ENCODE data around the gene GMCL1.
"Not testable (repeated sequence)": the region's sequence is repeated elsewhere in the genome, so short reads cannot be mapped to it uniquely, and the experiment has no call there.

Gene GMCL1, protein sequence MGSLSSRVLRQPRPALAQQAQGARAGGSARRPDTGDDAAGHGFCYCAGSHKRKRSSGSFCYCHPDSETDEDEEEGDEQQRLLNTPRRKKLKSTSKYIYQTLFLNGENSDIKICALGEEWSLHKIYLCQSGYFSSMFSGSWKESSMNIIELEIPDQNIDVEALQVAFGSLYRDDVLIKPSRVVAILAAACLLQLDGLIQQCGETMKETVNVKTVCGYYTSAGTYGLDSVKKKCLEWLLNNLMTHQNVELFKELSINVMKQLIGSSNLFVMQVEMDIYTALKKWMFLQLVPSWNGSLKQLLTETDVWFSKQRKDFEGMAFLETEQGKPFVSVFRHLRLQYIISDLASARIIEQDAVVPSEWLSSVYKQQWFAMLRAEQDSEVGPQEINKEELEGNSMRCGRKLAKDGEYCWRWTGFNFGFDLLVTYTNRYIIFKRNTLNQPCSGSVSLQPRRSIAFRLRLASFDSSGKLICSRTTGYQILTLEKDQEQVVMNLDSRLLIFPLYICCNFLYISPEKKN

DNA sequence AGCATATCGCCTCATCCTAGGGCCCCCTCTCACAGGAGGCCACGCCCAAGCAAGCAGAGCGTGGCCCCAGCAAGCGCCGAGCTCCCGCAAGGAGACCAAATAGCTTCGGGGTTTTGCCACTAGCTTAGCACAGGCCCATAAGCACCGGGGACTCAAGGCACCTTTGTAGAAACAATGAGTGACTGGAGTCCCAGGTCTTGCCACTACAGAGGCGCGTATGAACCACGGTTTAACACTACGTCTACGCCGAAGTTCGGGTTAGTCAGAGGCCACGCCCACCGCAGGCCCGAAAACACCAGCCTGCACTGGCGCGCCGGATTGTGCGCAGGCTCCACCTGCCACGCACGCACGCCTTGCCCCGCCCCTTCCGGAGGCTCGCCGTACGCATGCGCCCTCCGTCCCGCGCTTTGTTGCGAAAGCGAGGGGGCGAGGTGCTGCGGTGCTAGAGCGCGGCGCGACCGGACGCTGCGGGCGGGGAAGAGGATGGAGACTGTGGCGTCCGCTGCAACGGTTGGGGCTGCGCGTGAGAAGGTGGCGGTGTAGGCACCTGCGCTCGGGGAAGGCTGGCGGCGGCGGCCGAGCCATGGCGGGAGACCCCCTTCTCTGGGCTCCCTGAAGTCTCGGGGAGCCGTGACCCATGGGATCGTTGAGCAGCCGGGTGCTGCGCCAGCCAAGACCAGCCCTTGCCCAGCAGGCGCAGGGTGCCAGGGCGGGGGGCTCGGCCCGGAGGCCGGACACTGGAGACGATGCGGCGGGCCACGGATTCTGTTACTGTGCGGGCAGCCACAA, at the start of gene GMCL1:
GMCL1 (plus strand) TSS at position 405 of the 789 bp plus-strand sequence; CDS start at position 638, 233 bp downstream.
- peak; percentile 98 for DNase-seq

DNA sequence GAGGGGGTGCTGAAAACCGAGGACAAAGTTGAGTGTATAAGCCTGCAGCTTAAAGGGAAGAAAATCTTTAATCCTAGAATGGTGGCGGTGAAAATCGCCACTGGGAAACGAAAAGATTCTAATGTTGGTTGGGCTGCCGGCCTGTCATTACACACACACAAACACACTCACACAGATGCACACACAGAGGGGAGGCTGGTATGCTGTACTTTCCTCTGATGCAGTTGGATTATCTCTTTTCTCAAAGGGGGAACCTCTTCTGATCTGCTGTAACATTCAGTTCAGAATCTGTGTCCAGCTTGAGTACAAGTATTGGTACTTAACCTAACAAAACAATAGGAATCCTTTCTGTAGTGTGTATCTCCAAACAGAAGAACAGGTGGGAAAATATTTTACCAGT, 48.5 kb upstream of the GMCL1 start:
- no peak for DNase-seq

DNA sequence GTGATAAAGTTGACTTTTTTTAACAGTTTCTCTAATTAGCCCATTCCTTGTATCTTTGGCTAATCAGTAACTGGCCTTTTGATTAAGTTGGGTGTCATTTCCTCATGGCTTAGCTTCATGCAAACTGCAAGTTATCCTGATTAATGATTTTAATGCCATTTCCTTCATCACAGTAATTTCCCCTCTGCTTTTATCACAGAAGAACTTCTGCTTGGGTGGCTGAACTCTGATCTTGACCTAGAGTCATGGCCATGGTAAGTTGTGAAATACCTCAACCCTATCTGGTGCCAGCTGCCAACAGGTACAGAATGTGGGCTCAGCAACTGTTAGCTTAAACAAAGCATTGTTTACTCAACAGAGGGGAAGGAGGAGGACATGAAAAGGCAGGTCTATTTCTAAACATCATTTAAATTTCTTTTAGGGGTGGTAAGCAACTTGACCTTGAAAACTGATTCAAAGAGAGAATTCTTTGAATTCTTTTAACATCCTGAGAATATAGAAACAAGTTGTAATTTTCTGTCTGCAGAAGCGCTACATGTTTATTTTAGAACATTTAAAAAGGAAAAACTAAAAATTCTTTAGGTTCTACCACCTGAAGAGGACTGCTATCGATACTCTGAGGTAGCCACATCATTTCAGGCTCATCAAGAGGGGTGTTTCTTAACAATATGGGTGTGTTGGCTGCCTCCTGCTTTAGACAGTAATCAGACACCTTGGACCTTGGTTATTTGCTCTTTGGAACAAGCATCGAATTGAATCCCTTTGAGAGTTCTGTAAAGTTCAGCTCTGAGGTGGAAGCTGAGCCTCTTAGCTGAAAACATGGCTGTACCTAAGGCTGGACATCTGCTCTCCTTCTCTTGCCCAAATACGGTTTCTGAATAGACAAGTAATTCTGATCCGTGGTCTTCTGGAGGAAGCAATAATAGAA, 47.9 kb upstream of the GMCL1 start:
- DNase-seq = no peak

- no peak for DNase-seq
Measured at GRCh38 chr2:69784228-69784627, 45.2 kb upstream of the GMCL1 start.

DNA sequence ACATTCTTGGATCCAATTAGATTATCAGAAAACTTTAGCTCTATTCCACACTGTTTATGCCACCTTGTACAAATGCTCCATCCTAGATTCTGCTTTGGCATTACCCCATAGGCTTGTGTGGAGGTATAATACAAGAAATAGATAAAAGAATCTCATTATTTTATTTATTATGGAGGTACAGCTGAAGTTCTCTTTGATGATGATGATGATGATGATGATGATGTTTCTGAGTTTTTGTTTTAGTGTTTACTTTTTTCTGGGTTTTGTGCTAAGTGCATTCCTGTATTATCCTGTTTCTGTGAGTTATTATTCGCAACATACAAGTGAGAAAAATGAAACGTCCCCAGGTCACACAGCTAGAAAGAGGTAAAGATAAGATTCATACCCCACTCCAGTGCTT, 44.1 kb upstream of the GMCL1 start:
- no peak for DNase-seq

GRCh38 chr2:69786052-69786560, 43.4 kb upstream of the GMCL1 start:
- no peak for DNase-seq

DNA sequence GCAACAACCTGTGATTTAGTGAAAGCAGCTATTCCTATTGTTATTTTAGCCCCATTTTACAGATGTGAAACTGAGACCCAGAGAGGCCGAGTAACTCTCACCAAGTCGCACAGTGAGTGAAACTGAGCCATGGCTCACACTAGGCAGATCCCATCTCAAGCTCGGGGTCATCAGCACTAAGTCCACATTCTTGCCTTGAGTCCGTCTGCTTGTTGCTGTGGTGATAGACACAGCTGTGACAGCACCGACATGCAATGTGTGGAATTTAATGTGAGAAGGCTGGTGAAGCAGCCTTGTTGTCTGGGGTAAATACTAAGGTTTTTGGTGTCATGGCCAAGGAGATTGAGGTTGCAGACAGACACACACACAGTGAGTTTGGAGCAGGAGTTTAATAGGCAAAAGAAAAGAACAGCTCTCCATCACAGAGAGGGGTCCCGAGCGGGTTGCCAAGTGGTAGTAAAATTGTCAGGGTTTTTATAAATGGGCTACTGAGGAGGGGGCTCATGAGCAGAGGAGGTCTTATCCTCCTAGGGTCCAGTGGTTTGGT, 40.2 kb upstream of the GMCL1 start:
- DNase-seq = peak; percentile 57

GRCh38 chr2:69789772-69790600, 39.5 kb upstream of the GMCL1 start:
- peak; percentile 45 for DNase-seq

DNA sequence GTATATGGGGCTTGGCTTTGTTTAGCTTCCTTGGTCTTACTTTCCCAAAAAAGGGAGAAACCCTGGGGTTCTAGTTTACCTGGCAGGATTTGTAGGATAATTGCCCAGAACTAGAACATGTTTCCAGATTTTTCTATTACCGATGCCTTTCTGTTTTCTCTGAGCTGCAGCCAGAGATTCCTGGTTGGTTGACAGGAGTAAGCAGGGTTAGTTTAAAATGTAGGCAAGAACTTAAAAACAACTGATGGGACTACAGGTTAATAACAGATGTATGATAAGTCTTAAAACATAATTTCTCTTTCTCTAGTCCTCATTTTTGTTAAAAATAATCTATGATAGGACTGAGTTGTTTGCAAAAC, 38.9 kb upstream of the GMCL1 start:
- DNase-seq = no peak

- no peak for DNase-seq
Measured at GRCh38 chr2:69791045-69791444, 38.4 kb upstream of the GMCL1 start.

DNA sequence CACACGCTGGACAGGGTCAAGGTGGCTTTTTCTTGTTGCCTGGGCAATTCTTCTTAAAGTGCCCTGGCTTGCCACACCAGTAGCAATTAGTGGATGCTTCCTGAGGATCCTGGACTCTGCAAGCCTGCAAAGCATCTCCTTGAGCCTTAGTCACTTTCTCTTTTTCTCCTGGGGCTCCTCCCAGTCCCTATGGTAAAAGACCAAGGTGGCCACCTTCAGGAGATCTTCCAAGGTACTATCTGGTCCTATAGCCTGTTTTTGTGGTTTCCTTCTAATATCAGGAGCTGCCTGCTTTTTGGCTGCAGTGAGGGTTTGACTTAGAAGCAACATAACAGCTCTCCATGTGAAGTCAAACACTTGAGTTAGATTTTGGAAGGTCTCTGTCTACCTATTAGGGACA, 33.3 kb upstream of the GMCL1 start:
- no peak for DNase-seq

- no peak for DNase-seq
Measured at GRCh38 chr2:69797235-69797634, 32.2 kb upstream of the GMCL1 start.

- DNase-seq = no peak
Measured at GRCh38 chr2:69797836-69798289, 31.6 kb upstream of the GMCL1 start.

DNA sequence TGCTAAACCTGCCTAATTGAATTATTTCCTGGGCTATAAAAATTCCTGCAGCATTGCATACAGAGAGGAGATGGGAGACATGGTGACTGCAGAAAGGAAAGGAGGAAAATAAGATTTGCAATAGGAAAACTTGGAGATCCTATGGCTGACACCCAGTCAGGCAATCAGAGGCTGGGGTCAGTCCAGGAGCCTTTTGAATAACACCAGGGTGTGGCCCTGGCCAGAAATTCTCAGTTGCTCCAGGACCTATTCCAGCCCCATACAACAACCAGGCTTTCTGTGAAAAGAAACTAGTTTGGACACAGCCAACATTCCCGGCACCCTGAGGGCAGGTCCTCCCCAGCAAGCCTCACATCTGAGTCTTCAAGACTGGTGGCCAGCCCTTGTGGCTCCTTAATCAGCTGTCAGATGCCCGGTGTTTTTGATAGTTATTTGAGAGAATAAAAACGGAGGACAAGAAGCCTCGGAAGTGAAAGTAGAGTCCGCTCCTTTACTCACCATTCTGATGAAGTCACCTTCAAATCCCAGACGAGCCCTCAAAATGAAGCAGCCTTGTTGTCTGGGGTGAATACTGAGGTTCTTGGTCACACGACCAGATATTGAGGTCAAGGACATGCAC, 31.1 kb upstream of the GMCL1 start:
- peak; percentile 39 for DNase-seq

DNA sequence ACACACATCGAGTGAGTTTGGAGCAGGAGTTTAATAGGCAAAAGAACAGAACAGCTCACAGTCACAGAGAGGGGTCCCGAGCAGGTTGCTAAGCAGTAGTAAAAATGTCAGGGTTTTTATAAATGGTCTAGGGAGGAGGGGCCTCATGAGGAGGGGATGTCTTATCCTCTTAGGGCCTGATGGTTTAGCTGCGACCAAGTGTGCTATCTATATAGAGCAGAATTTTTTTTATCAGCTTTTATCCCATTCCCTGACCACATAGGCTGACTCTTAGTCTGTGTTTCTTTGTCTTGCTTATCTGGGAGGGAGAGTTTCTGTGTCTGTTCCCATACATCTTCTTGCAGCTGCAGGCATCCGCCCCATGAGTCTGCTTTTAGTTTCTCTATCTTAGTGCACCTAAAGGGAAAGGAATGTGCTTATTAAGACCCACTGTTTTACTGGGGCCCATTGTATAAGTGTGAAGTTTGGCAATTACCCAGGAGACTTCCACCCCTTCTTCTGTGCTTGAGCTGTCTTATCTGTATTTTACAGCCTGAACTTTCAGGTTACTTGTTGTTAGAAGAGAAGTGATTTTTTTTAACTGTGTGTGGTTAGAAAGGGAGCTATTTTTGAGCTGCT, 30.4 kb upstream of the GMCL1 start:
- DNase-seq = no peak

DNA sequence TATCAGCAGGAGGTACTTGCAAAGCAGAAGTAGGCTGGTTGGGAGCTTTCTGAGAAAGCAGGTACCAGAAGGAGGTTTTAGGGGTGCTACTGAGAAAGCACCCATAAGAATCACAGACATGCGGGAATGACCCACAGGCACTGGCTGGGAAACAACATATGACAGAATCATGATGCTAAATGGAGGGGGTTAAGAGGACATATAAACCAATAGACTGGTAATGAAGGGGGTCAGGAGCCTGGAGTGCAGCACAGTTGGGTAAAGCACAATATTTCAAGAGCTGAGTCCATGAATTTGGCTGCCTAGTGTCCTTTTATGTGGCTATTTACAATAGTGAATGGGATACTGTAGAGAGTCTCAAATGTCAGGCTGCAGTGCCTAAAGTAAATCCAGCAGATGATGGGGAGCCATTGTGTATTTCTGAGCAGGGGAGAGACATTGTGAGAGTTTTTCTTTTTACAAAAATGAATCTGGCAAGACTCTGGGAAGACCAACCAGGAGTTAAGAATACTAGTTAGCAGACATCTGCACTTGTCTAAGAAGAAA, 27.6 kb upstream of the GMCL1 start:
- no peak for DNase-seq

DNA sequence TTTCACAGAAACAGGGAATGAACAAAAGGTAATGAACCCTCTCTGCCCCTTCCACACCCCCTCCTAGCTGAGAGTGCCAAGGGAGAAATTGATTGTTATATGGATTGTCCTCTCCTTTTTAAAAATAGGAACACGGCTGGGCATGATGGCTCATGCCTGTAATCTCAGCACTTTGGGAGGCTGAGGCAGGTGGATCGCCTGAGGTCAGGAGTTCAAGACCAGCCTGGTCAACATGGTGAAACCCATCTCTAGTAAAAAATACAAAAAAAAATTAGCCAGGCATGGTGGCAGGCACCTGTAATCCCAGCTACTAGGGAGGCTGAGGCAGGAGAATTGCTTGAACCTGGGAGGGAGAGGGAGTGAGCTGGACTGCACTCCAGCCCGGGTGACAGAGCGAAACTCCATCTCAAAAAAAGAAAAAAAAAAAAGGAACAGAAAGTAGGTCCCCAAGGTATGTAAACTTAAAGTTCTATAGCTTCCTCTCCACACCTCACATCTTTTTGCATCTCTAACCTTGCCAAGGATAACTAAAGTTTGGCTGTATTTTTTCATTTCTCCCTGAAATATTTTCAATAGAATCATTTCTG, 26.6 kb upstream of the GMCL1 start:
- DNase-seq = not testable (repeated sequence)

DNA sequence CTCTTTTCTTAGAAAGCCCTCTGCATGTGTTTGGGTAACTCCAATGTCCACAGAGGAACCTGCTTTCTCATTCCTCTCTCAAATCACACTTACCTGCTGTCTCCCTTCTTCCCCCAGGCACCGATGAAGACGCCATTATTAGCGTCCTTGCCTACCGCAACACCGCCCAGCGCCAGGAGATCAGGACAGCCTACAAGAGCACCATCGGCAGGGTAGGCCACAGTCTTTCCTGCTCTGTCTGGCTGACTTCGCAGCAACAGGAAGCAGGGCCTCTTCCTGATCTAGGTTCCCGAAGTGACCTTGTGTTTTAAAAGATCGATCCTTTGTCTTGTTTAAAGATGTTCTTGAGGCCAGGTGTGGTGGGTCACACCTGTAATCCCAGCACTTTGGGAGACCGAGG, 25.0 kb upstream of the GMCL1 start:
- no peak for DNase-seq

- DNase-seq = no peak
Measured at GRCh38 chr2:69805887-69806286, 23.6 kb upstream of the GMCL1 start.
